ENCODE results near the gene PLD5.
A peak's percentile ranks its signal among the peaks of the same experiment; 100 is the strongest.

PLD5 gene

DNA sequence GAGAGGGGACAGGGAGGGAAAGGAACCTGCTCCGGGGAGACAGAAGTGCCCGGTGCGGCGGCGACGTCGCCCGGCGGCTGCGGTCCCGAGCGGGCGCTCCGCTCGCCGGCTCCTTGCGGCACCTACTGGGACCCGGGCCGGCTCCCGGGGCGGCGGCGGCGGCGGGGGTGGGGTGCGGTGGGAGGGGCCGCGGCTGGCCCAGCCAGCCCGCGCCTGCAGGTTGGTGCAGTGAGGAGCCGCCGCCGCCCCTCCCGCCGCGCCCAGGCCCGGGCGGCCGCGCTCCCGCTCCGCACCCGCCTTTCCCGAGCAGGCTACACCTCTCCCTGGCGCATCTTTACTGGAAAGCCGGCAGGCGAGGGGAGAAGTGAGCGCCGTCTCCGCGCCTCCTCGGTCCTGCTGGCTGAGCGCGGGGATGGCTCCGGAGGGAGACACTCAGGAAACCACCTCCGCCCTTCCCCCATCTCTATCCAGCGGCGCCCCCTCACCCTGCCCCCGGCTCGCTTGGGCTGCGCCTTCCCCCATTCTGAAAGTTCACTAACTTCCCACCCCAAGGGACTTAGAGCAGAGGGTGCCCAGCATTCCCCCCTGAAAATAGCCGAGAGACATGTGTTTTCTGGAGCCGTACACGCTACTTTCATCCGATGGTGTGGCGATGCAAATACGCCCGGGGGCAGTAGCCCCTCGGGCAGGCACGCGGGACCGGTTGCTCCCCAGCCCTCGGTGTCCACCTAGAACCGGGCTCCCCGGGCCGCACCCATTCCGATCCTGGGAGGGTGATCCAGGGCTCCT, at the start of gene PLD5:
Gene PLD5, minus strand, starts transcription at position 127 of the 789 bp plus-strand sequence.
- no peak for DNase-seq (ENCODE audit: low spot score)

DNA sequence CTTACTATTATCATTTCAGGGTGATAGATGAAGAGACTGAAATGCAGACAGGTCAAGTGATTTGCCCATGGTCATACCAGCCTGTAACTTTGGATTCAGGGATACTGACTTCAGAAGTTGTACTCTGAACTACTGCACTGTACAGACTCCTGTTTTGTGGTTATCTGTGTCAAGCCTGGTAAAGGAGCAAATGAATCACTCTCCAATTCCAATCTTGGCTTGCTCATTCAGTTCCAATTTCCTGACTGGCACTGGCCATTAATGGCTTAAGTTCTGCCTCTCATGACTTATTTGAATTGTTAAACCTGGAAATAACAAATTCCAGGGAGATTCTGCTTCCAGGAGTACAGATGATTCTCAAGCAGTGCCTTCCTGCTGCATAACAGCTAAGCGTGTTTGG, 45.4 kb upstream of the PLD5 start:
- no peak for DNase-seq (ENCODE audit: low spot score)

DNA sequence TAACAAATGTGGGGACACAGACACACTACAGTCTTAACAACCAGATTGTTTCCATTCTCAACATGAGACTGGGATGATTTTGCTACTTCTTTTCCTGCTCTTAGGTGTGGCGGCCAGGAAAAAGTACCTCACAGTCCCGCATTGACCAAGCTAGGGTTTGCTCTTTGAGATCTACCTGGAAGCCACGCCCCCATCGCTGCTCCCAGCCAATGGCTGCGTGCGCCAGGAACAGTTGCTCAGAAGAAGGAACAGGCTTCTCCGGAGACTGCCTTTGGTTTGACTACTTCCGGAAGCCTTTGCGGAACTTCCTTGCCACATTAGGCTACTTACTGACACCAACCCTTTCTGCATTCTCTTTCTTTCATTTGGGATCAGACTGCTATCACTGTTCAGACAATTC, 44.2 kb upstream of the PLD5 start:
- no peak for DNase-seq (ENCODE audit: low spot score)

DNA sequence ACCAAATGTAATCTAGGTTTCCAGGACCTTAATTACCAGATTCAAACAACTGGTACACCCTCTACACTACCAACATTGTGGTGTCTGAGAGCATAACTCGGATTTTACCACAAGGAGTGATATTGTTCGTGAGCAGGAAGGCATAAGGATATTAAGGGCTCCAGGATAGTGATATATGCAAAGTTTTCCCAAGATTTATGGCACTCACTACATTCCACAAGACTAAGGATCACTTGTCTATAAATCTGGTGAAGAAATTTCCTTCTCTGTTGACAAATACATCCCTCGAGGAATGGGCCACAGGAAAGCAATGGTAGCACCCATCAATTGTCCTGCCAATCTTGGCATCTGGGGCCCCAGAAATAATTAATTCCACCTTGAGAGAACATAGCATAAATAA, 43.1 kb upstream of the PLD5 start:
- DNase-seq (ENCODE audit: low spot score): no peak

DNA sequence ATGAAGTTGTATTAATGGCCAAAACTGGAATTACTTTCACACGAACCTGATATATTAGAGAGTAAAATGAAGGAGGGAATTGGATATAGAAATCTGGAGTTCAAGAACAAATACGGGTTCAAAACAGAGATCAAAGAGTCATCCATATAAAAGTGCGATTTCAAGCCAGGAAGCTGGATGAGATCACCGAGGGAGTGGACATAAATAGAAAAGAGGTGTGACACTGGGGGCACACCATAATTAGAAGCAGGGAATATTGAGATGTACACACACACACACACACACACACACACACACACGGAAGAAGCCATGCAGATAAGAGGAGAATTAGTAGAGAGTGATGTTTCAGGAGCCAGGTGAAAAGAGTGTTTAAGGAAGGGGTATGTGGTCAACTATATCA, 32.3 kb upstream of the PLD5 start:
- no peak for DNase-seq (ENCODE audit: low spot score)

DNA sequence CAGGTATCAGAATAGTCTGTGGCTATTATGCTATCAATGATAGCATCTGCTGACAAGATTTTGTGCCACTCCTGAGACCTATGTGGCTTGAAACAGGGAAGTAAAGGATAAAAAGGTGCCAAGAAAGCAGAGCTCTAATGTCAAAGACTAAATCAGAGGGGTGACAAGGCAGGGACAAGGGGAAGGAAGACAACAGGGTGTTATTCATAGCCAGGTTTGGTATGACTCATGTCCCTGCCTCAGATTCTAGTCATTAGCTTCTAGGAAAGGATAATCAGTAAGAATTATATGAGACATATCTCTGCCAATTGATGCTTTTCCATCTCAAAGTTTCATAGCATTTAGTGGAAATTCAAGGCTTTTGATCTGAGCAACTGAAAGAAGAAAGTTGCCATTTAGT, 31.8 kb upstream of the PLD5 start:
- no peak for DNase-seq (ENCODE audit: low spot score)

DNA sequence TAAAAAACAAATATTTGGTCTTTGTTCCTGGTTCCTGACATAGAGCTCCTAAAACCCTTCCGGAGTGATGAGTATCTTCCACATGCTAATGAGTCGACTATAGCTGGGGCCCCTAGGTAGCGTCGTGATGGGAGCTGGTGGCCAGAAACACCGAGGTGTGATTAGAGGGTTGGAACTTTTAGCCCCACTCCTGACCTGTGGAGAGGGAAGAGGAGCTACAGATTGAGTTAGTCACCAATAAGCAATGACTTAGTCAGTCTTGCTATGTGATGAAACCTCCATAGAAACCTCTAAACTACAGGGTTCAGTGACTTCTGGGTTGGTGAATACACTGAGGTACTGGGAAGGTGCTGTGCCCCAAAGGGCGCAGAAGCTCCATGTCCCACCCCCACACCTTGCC, 30.1 kb upstream of the PLD5 start:
- DNase-seq (ENCODE audit: low spot score): no peak

DNA sequence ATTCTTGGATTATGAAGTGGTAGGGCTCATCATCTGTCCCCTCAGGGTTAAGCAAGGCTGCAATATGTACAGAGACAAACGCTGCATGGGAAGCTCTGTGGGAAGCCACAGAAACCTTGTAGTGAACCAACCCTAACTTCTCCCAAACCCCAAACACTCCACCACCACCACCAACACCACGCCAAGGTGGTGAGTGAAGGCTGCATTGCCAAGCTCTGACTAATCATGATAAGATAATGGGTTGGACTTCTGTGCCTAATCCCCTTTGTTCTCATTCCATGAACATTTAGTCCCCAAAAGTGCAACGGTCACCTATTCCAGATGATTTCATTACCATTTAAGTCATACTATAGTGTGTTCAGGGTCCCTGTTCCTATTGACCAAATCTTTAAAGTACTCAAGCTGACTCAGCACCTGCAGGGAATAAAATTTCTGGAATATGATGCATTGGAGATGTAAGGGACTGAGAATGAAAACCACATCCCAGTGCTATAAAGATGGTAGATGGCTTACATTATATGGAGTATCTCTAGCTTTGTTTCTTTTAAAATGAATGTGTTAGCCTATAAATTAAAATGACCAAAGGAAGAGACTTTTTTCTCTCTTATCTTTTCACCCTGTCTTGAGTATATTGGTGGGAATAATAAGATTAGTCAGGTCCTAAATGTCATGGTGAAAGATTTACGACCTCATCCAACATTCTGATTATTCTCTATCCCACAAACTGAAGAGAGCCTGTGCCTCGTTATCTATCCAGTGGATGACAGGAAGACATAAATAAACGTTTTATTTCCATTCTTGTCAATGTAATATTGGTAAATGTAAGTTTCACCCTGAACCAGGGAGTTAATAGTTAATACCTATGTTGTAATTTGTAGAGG, 22.6 kb upstream of the PLD5 start:
- DNase-seq (ENCODE audit: low spot score): no peak

DNA sequence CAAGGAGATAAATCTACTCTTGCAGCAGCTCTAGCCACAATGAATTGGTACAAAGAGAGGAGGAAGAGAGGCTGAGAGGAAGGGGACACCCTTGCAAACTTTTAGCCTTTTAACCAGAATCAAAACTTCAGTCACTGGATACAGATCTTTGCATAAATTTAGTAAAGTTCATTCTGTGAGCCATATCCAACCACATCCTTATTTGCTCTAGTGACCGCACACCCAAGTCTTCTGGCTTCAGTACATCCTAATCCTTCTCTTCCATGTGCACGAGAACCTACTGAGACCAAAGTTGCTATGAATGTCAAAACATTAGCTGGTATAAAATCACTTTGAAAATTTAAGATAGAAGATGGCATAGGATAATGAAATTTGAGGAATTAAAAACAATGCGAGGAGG, 21.9 kb upstream of the PLD5 start:
- DNase-seq (ENCODE audit: low spot score): no peak

DNA sequence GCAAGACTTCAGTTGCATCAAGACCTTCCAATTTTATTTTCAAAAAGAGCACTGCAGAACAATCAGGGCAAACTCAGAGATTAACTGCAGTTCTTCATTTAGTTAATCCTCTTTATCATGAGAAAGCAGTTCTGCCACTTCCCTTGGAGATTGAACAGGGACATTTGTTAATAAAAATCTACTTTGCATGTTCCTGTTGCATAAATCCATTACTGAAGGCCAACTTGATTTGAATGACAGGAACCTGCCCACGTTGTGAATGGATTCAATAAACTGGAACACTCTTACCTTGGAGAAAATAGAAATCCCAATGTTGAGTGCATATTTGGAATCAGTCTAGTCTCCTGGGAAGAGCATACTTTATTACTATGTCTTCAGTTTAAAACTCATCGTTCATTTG, 19.6 kb upstream of the PLD5 start:
- no peak for DNase-seq (ENCODE audit: low spot score)

DNA sequence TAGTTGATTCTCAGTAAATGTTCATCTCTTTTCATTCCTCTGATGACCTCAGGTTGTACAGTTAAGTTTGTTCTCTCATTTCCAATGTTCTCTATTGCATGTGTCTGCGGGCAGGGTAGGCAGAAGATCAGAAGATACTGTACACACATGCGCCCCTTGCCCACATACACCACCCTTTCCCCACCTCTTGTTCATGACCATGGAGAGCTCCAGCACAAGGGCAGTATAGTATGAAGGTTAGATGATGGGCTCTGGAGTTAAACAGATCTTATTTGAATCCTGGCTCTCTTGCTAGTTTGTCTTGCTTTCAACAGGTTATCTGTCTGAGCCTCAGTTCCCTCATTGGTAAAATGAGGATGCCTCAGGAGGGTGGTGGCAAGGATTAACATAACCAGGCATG, 17.8 kb upstream of the PLD5 start:
- no peak for DNase-seq (ENCODE audit: low spot score)

DNA sequence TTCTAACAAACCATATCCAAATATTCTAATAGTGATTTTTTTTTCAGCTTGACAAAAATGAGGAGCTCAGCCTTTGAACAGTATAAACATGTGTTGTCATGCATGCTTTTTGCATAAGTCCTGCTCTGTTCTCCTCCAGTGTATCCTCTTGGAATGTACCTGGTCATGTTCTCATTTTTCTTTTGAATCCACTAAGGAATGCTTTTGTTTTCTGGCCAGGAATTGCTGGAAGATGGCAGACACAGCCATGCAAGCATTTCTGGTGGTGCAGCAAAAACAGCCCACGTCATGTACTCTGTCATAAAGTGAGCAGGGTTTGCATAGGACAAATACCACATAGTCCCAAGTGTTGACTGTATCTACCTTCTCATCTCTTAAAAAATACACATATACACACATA, 11.5 kb upstream of the PLD5 start:
- DNase-seq (ENCODE audit: low spot score): no peak

DNA sequence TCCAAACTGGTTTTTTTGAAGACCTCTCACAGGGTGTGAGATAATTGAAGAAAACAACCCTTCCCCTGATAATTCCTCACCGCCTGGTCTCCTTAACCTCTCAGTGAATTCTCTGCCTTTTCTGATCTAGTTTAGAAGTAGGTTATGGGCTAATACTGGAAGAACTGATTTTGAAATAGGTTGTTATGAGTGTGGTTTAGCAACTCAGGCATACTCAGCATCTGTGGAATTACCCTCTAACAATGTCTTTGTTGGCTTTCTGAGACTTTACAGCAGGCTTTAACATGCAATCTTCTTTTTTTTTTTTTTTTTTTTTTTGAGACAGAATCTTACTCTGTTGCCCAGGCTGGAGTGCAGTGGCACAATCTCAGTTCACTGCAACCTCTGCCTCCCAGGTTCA, 10.3 kb upstream of the PLD5 start:
- no peak for DNase-seq (ENCODE audit: low spot score)

DNA sequence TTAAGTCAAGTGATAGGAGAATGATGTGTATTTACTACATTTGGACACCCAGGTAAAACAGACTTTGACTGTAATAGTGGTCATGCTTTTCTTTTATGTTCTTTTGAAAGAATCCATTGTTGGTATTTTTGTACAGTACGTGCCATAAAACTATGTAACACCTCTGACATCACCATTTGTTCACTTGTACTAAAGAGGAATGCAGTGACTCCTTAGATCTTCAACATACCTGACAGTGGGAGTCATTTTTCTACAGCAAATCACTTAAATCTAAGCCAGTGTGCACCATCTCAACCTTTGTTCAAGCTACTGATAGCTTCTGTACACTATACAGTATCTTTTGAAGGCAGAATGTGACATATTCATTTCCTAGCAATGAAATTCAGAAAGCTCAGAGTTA, 6.3 kb upstream of the PLD5 start:
- DNase-seq (ENCODE audit: low spot score): no peak

DNA sequence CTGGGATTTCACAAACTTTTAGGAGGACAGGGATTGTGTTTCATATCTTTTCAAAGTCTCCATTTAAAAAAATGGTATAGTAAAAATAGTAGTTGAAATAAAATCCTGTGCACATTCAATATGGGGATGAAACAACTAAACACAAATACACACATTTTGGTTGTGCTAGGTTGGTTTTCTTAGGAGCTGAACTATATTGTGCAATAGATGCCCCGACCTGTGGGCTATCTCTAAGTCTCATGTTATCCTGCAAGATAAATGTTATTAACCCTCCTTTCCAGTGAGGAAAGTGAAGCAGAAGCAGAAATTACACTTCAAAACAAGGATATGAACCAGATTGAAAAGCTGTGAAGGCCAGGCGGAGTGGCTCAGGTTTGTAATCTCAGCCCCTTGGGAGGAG, 1.3 kb upstream of the PLD5 start:
- no peak for DNase-seq (ENCODE audit: low spot score)

DNA sequence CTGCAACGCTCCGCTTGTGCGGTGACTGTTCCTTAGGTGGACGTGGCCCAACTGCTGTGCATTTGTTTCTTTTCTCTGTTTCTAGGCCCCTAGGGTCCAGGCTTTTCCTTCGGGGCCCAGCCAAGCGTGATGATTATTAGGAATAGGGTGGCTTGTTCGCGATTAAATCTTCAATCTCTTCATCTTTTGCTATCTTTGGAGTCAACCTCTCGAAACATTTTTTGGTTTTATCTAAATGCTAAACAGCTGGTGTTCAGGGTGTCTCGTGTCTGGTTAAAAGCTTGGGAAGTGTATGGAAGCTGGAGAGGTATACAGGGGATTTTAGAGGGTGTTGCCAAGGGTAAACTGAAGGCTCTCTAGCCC, 844 bp upstream of the PLD5 start:
- DNase-seq (ENCODE audit: low spot score): no peak

DNA sequence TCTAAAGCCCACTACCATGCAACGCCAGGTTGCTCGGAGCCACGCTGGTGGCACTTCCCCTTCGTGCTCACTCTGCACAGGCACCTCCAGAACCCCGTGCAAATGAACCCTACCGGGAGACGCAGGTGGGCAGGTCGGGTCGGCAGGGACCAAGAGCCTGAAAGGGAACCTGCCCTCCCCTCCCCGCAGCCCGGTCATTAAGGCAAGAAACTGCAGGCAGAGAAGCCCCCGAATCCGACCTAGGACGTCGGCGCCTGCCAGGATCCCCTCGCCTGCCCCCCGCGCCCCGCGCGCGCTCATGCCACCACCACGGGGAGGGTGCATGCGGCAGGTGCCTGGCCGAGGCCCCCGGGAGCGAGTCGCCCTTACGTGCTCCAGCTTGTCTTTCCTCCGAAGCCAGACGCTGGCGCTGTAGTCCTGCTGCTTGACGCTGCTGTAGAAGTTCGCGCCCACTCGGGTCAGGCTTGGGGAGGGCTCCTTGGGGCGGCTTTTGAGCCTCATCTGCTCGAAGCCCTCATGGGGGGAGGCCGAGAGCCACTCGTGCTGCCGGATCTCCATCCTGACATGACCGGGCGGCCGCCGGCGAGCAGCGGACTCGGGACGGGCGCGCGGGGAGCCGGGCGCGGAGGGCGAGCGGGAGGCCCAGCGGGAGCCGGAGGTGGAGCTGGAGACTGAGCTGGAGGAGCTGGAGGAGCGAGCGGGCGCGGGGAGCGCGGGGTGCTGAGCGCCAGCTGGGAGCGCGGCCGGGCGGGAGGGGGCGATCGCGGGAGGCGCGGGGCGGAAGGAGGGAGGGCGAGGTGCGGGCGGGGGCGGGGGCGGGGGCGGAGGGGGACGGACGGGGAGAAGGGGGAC, 552 bp downstream of the PLD5 start:
- peak; percentile 30 for DNase-seq (ENCODE audit: low spot score)

DNA sequence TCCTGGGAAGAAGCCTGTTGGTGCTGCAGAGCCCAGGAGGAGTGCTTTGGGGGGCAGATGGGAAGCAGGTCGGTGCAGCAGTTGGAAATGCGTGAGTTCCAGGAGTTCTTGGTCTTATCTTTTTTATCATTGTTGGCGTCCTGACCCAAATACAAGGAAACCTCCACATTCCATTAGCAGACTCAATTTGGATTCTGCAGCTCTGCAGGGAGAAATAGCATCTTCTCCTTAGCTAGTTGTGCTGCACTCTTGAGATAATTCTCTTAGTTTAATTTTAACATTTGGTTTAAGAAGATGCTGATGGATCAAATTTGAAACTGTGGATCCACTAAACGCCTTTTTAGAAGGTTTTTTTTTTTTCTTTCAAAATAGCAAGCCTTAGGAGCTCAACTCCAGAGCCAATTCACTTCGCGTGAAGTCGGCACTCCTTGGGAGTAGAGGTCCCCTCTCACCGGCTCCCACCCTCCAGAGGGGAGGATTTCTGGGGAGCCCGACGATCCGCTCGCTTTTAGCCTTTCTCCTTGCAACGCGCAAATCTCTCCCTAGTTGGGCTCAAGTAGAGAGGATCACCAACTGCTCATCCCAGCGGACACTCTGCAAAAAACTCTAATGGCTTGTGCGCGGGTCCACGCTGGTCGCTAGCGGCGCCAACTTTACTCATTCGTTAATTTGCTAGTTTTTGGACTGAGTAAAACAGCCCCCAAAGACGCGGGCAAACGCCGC, 1.3 kb downstream of the PLD5 start:
- no peak for DNase-seq (ENCODE audit: low spot score)

DNA sequence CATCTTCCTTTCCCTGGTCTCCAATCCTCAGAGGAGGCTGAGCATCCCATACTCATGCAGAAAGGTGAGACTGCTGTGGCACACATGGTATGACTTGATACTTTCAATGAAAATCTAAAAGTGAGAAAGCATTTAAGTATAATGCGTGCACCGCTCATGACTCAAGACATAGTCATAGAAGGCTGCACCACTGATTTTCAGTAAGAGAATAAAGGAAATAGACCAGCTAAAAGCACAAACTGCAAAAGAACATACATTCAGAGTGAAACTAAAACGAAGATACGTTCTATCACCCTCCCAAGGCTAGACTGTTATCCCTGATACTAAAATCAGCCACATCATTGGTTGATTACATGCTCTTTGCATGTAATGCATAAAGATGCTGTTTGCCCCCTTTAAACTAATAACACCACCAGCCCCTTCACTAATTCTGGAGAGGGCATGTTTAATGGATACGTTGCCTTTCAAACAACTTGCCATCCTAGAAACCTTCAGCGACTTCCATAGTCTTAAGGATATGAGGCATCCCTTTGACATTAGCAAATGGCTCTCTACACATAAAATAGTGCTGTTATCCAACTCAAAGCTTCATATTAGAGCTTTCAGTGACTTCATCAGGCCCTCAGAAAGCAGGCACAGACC, 2.1 kb downstream of the PLD5 start:
- DNase-seq (ENCODE audit: low spot score): no peak

DNA sequence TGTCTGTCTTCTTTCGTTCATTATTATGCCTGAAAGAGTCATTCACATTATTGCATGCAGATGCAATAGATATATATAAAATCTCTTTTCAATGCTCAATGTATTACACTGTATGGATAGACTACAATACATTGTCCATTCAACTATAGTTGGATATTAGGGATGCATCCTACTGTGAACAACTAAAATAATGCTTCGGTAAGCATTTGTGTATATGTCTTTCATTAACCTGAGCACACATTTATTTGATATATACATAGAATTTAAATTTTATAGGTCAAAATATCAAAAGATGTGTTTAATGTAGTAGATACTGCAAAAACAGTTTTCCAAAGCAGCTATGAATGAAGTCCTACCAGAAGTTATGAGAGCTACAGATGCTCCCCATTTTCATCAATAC, 8.9 kb downstream of the PLD5 start:
- no peak for DNase-seq (ENCODE audit: low spot score)

DNA sequence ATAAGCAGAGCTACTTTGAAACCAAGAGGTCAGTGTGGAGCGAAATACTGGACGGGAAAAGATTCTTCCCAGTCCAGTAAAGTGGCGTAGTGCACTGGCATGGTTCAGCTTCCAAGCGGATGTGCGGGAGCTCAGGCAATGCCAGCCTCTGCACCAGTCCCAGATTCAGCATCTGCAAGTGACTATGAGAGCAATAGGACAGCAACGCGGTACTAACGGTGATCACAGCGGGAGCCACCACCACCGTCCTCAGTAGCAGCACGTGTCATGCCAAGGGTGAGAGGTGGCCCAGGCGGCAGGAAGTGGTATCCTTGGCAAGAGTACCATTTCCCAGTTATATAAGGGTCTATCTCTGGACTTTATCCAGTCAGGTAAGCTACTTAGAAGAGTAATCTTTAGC, 17.8 kb downstream of the PLD5 start:
- no peak for DNase-seq (ENCODE audit: low spot score)

DNA sequence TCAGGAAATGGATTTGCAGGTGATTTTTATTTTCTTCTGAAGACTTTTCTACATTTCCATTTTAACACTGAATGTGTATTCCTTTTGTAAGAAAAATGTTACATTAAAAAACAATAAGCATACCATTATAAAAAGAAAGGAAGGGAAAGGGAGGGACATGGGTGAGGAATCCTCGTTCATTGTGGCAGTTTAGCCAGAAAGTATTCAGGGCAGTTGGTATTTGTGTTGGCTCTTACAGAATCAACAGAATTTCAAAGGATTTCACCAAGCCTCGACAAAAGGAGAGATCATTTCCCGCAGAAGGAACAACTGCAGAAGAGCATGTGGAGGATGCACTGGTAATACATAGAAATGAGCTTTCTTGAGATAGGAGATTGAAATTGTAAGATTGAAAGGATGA, 35.0 kb downstream of the PLD5 start:
- DNase-seq (ENCODE audit: low spot score): no peak
